Measurements from ENCODE around the gene CERS2. TPM values are rescaled to one million over a fixed set of nuclear protein-coding genes. Genes with fewer than 3 reads are reported as not detected.
A peak's percentile ranks its signal among the peaks of the same experiment; 100 is the strongest.
"Not testable (repeated sequence)": the region's sequence is repeated elsewhere in the genome, so short reads cannot be mapped to it uniquely, and the experiment has no call there.

Gene CERS2
- total RNA-seq, 1 donor from 2014 or later, result 78.9 TPM

DNA sequence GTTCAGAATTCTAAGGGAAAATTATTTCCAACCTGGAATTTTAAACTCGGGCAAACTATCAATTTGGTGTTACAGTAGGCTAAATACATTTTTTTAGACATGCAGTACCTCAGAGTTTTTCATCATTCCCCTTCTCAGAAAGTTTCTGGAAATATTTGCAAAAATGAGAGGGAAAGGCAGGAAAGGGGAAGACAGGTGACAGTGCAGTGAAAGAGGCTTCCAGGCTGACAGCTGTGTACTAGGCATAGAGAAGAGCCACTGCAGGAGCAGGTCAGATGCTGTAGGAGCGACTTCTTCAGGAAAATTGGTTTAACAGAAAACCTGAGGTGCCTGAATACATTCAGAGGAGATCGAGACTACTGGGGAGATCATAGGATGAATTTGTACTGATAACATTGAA, 19.9 kb downstream of the CERS2 start:
- H3K36me3 ChIP-seq, result peaks cover 99% of the 10 kb centered on the region
- intact Hi-C loops (cut with micrococcal nuclease), result no loop called here
- no peaks in the 10 kb centered on the region for H3K4me1 ChIP-seq
- TF ChIP-seq CTCF (IDR thresholded peaks at IDR 0.05; ENCODE audit: borderline replicate concordance), result no peak
- no peak overlapping the region for H3K4me3 ChIP-seq
- no peaks in the 10 kb centered on the region for H3K27me3 ChIP-seq (ENCODE audit: low read depth)
- no peaks in the 10 kb centered on the region for H3K9me3 ChIP-seq (replicated peaks)
- no peak overlapping the region for H3K27ac ChIP-seq (replicated peaks)
- no peak for DNase-seq

GRCh38 chr1:150944856-150945255, 29.8 kb downstream of the CERS2 start:
- peaks cover 100% of the 10 kb centered on the region for H3K36me3 ChIP-seq
- H3K4me3 ChIP-seq, result no peak overlapping the region
- intact Hi-C loops (cut with micrococcal nuclease), result no loop called here
- no peaks in the 10 kb centered on the region for H3K9me3 ChIP-seq (replicated peaks)
- H3K4me1 ChIP-seq, result no peaks in the 10 kb centered on the region
- no peak overlapping the region for H3K27ac ChIP-seq (replicated peaks)
- no peak for TF ChIP-seq CTCF (IDR thresholded peaks at IDR 0.05; ENCODE audit: borderline replicate concordance)
- no peaks in the 10 kb centered on the region for H3K27me3 ChIP-seq (ENCODE audit: low read depth)
- no peak for DNase-seq

DNA sequence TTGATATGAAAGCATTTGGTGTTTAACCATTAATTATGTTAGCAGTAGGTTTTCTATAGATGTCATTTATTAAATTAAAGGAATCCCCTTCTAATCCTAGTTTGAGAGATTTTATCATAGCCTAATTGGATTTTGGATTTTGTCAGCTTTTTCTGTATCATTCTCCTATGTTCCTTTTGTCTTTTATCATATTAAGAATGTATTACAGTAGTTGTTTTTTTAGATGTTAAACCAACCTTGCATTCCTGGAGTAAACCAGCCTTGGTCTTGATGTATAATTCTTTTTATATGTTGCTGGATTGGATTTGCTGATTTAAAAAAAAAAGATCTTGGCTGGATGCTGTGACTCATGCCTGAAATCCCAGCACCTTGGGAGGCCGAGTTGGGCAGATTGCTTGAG, 42.9 kb downstream of the CERS2 start:
- peaks cover 12% of the 10 kb centered on the region for H3K4me1 ChIP-seq
- TF ChIP-seq CTCF (IDR thresholded peaks at IDR 0.05; ENCODE audit: borderline replicate concordance), result no peak
- no peak overlapping the region for H3K4me3 ChIP-seq
- no peak for DNase-seq
- peaks cover 16% of the 10 kb centered on the region for H3K9me3 ChIP-seq (replicated peaks)
- no peak overlapping the region for H3K27ac ChIP-seq (replicated peaks)
- intact Hi-C loops (cut with micrococcal nuclease), result no loop called here
- peaks cover 90% of the 10 kb centered on the region for H3K36me3 ChIP-seq
- H3K27me3 ChIP-seq (ENCODE audit: low read depth), result no peaks in the 10 kb centered on the region

- DNase-seq; H3K27ac ChIP-seq (replicated peaks); H3K4me3 ChIP-seq; intact Hi-C loops (cut with micrococcal nuclease); H3K27me3 ChIP-seq (ENCODE audit: low read depth): not testable (repeated sequence)
- Histone ChIP-seq H3K36me3 (peaks cover 62% of the 10 kb centered on the region), H3K9me3 (replicated peaks) (peaks cover 16% of the 10 kb centered on the region), H3K4me1 (peaks cover 18% of the 10 kb centered on the region)
These were observed 45.9 kb downstream of the CERS2 start for GRCh38 chr1:150928775-150929174.

DNA sequence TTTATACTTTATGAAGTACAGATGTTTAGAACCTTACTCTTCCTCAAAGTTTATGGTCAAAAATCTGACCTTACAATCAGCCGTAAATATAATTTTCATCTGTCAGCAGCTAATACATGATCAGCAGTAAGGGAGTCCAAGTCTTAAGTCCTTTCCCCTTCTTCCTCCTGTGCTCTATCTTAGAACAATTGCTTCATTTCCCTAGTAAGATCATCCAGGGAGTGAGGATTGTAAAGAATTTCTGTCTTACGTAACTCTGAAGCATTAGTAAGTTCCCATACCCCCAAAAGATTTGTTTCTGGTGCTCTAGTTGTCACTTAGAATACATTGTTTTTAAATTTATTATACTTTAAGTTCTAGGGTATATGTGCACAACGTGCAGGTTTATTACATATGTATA, 46.3 kb downstream of the CERS2 start:
- H3K9me3 ChIP-seq (replicated peaks), result peaks cover 16% of the 10 kb centered on the region
- peaks cover 57% of the 10 kb centered on the region for H3K36me3 ChIP-seq
- no peak overlapping the region for H3K4me3 ChIP-seq
- H3K27me3 ChIP-seq (ENCODE audit: low read depth), result no peaks in the 10 kb centered on the region
- no peak for TF ChIP-seq CTCF (IDR thresholded peaks at IDR 0.05; ENCODE audit: borderline replicate concordance)
- DNase-seq, result no peak
- intact Hi-C loops (cut with micrococcal nuclease), result no loop called here
- H3K27ac ChIP-seq (replicated peaks), result no peak overlapping the region
- H3K4me1 ChIP-seq, result peaks cover 18% of the 10 kb centered on the region

DNA sequence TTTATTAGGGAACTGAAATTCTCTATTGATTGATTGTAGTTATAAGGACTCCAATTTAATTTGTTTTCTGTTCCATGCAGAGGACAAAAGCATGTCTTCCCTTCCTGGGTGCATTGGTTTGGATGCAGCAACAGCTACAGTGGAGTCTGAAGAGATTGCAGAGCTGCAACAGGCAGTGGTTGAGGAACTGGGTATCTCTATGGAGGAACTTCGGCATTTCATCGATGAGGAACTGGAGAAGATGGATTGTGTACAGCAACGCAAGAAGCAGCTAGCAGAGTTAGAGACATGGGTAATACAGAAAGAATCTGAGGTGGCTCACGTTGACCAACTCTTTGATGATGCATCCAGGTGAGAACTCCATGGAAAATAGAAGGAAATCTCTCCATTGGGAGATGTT, 47.0 kb downstream of the CERS2 start:
- Histone ChIP-seq H3K9me3 (replicated peaks) (peaks cover 16% of the 10 kb centered on the region), H3K4me3 (peak overlapping the region; percentile 86), H3K27ac (replicated peaks) (no peak overlapping the region), H3K4me1 (peaks cover 18% of the 10 kb centered on the region), H3K27me3 (ENCODE audit: low read depth) (no peaks in the 10 kb centered on the region), H3K36me3 (peaks cover 51% of the 10 kb centered on the region)
- TF ChIP-seq CTCF (IDR thresholded peaks at IDR 0.05; ENCODE audit: borderline replicate concordance), result no peak
- no peak for DNase-seq
- intact Hi-C loops (cut with micrococcal nuclease), result no loop called here
